ENCODE results near the gene CLP1.

- TF ChIP-seq NFIC (IDR thresholded peaks at IDR 0.05) (no peak), TEAD4 (IDR thresholded peaks at IDR 0.05) (no peak), RAD21 (IDR thresholded peaks at IDR 0.05; ENCODE audit: low read depth) (no peak), FOXM1 (IDR thresholded peaks at IDR 0.05; ENCODE audit: borderline replicate concordance, low read depth) (no peak), TCF12 (IDR thresholded peaks at IDR 0.05; ENCODE audit: low read depth) (no peak), EP300 (IDR thresholded peaks at IDR 0.05; ENCODE audit: borderline replicate concordance) (no peak), YY1 (IDR thresholded peaks at IDR 0.05; ENCODE audit: low read depth) (no peak), REST (IDR thresholded peaks at IDR 0.05; ENCODE audit: low read depth) (no peak)
These were observed 17.3 kb upstream of the CLP1 start for GRCh38 chr11:57640068-57640800.
